ENCODE measurements around the gene KRTAP10-10. TPM values are rescaled to one million over a fixed set of nuclear protein-coding genes. Genes with fewer than 3 reads are reported as not detected.
"Not testable (repeated sequence)": the region's sequence is repeated elsewhere in the genome, so short reads cannot be mapped to it uniquely, and the experiment has no call there.

KRTAP10-10 gene
- total RNA-seq, 1 experiment from 2014 or later: not detected

DNA sequence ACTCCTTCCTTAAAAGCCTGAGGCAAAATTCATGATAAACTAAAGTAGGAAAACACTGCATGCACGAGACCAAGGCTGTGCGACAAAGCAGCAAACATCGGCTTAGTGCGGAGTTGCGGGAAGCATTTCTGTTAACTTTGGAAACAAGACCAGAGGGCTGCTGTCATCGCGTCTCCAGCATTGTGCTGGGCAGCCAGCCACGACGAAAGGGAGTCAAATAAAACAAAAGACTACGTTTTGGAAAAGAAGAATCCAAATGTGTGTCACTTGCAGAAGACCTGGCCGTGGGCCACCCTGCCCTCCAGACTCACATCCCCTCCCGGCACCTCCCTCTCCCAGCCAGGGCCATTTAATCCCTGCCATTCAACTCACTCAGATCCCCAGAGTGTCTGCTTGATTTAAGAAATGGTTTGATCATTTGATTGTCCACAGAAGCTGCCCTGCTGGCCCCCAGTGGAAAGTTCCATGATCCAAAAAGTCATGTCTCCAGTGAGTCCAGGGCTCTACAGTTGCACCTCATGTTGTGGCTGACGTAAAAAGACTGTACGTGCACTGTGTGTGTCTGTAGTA, 6.7 kb downstream of the KRTAP10-10 start:
- intact Hi-C loops (cut with micrococcal nuclease; ENCODE audit: unreplicated experiment): no loop called here
- no peak overlapping the region for H3K4me3 ChIP-seq (ENCODE audit: low read depth, low read length)
- TF ChIP-seq CTCF (IDR thresholded peaks at IDR 0.05; ENCODE audit: insufficient read depth in 1 of 2, low read depth in 1 of 2, low read length in 1 of 2, severe bottlenecking in 1 of 2, unreplicated experiment in 1 of 2): no peak
- H3K27ac Mint-ChIP-seq (ENCODE audit: unreplicated experiment): no peak overlapping the region
- DNase-seq: no peak
- no peaks in the 10 kb centered on the region for H3K36me3 Mint-ChIP-seq (ENCODE audit: insufficient read depth, unreplicated experiment)
- peaks cover 55% of the 10 kb centered on the region for H3K9me3 Mint-ChIP-seq (ENCODE audit: unreplicated experiment)
- ChIA-PET CTCF (no interaction called here), POLR2A (no interaction called here)
- no peaks in the 10 kb centered on the region for H3K27me3 ChIP-seq (replicated peaks; ENCODE audit: control insufficient read depth, insufficient read depth, low read length)
- H3K9me3 ChIP-seq: peaks cover 13% of the 10 kb centered on the region
- no peak overlapping the region for H3K4me3 Mint-ChIP-seq (ENCODE audit: unreplicated experiment)
- H3K4me1 ChIP-seq: no peaks in the 10 kb centered on the region
- no peaks in the 10 kb centered on the region for H3K4me1 Mint-ChIP-seq (ENCODE audit: low read depth, unreplicated experiment)
- no TSS peak for BruUV-seq (replicated peaks)
- no peaks in the 10 kb centered on the region for H3K36me3 ChIP-seq (ENCODE audit: control insufficient read depth, insufficient read depth, low read length)
- H3K27me3 Mint-ChIP-seq (ENCODE audit: insufficient read depth, unreplicated experiment): peaks cover 8% of the 10 kb centered on the region

DNA sequence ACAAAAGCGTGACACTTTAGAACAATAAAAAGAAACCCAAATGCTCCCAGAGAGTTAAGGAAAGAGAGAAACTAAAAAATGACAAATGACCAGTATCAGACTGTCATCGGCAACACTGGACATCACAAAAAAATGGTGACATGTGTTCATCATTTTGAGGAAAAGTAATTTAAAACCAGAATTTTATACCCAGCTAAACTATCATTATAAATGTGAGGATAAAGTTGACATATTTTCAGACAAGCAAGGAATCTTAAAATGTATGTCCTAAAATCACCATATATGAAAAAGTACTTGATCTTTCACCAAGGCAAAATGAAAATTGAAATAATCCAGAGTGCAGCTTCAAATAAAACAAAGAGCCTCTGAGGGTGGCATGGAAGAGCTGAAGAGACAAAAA, 7.7 kb downstream of the KRTAP10-10 start:
- Histone ChIP-seq H3K4me3 (ENCODE audit: low read depth, low read length) (no peak overlapping the region), H3K9me3 (peaks cover 13% of the 10 kb centered on the region), H3K27me3 (replicated peaks; ENCODE audit: control insufficient read depth, insufficient read depth, low read length) (no peaks in the 10 kb centered on the region), H3K4me1 (no peaks in the 10 kb centered on the region), H3K36me3 (ENCODE audit: control insufficient read depth, insufficient read depth, low read length) (no peaks in the 10 kb centered on the region)
- intact Hi-C loops (cut with micrococcal nuclease; ENCODE audit: unreplicated experiment): no loop called here
- no peaks in the 10 kb centered on the region for H3K4me1 Mint-ChIP-seq (ENCODE audit: low read depth, unreplicated experiment)
- peaks cover 8% of the 10 kb centered on the region for H3K27me3 Mint-ChIP-seq (ENCODE audit: insufficient read depth, unreplicated experiment)
- H3K36me3 Mint-ChIP-seq (ENCODE audit: insufficient read depth, unreplicated experiment): no peaks in the 10 kb centered on the region
- H3K9me3 Mint-ChIP-seq (ENCODE audit: unreplicated experiment): peaks cover 55% of the 10 kb centered on the region
- BruUV-seq (replicated peaks): no TSS peak
- no peak overlapping the region for H3K27ac Mint-ChIP-seq (ENCODE audit: unreplicated experiment)
- ChIA-PET CTCF (no interaction called here), POLR2A (no interaction called here)
- no peak for TF ChIP-seq CTCF (IDR thresholded peaks at IDR 0.05; ENCODE audit: insufficient read depth in 1 of 2, low read depth in 1 of 2, low read length in 1 of 2, severe bottlenecking in 1 of 2, unreplicated experiment in 1 of 2)
- DNase-seq: no peak
- no peak overlapping the region for H3K4me3 Mint-ChIP-seq (ENCODE audit: unreplicated experiment)

DNA sequence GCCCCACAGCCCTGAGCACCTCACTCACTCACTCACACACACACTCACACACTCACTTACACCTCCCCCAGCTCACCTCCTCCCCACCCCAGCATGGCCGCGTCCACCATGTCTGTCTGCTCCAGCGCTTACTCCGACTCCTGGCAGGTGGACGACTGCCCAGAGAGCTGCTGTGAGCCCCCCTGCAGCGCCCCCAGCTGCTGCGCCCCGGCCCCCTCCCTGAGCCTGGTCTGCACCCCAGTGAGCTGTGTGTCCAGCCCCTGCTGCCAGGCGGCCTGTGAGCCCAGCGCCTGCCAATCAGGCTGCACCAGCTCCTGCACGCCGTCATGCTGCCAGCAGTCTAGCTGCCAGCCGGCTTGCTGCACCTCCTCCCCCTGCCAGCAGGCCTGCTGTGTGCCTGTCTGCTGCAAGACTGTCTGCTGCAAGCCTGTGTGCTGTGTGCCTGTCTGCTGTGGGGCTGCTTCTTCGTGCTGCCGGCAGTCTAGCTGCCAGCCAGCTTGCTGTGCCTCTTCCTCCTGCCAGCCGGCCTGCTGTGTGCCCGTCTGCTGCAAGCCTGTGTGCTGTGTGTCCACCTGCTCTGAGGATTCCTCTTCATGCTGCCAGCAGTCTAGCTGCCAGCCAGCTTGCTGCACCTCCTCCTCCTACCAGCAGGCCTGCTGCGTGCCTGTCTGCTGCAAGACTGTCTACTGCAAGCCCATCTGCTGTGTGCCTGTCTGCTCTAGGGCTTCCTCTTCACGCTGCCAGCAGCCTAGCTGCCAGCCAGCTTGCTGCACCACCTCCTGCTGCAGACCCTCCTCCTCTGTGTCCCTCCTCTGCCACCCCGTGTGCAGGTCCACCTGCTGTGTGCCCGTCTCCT, 9.4 kb downstream of the KRTAP10-10 start, which contains the start of gene KRTAP10-11:
KRTAP10-11 (plus strand) TSS at position 49 of the 856 bp plus-strand sequence; CDS start at position 94, 45 bp downstream.
- H3K4me3 Mint-ChIP-seq (ENCODE audit: unreplicated experiment); H3K4me1 ChIP-seq; CTCF ChIA-PET; POLR2A ChIA-PET; intact Hi-C loops (cut with micrococcal nuclease; ENCODE audit: unreplicated experiment); H3K36me3 ChIP-seq (ENCODE audit: control insufficient read depth, insufficient read depth, low read length); H3K27me3 Mint-ChIP-seq (ENCODE audit: insufficient read depth, unreplicated experiment); H3K36me3 Mint-ChIP-seq (ENCODE audit: insufficient read depth, unreplicated experiment); H3K4me1 Mint-ChIP-seq (ENCODE audit: low read depth, unreplicated experiment); DNase-seq; H3K4me3 ChIP-seq (ENCODE audit: low read depth, low read length); H3K27ac Mint-ChIP-seq (ENCODE audit: unreplicated experiment); BruUV-seq (replicated peaks); H3K27me3 ChIP-seq (replicated peaks; ENCODE audit: control insufficient read depth, insufficient read depth, low read length): not testable (repeated sequence)
- peaks cover 45% of the 10 kb centered on the region for H3K9me3 Mint-ChIP-seq (ENCODE audit: unreplicated experiment)
- peaks cover 13% of the 10 kb centered on the region for H3K9me3 ChIP-seq
